HFFc6 (cell line): ENCODE measurements around the gene KRT73. TPM values are rescaled to one million over a fixed set of nuclear protein-coding genes. Genes with fewer than 3 reads are reported as not detected.
"Not testable (repeated sequence)": the region's sequence is repeated elsewhere in the genome, so short reads cannot be mapped to it uniquely, and the experiment has no call there.

ENCODE experiments used
- DNase-seq: peaks from one replicate; pipeline ENCODE4 v3.0.0-alpha.2; 2018
- H3K27ac Mint-ChIP-seq: 2 replicates; pipeline ENCODE4 v1.8.0; 2020; ENCODE audit warnings: mild to moderate bottlenecking, mixed read lengths
- H3K27me3 Mint-ChIP-seq: 2 replicates; pipeline ENCODE4 v1.8.0; 2021; ENCODE audit warnings: mild to moderate bottlenecking, moderate library complexity, mixed read lengths; ENCODE audit not compliant: insufficient read depth
- H3K36me3 Mint-ChIP-seq: 2 replicates; pipeline ENCODE4 v1.8.0; 2021; ENCODE audit warnings: low read depth, mixed read lengths
- H3K4me1 Mint-ChIP-seq: 2 replicates; pipeline ENCODE4 v1.8.0; 2020; ENCODE audit warnings: low read depth, mixed read lengths
- H3K4me3 Mint-ChIP-seq: 2 replicates; pipeline ENCODE4 v1.8.0; 2020; ENCODE audit warnings: mild to moderate bottlenecking, moderate library complexity, mixed read lengths
- H3K9me3 Mint-ChIP-seq: 2 replicates; pipeline ENCODE4 v1.8.0; 2020; ENCODE audit warnings: mild to moderate bottlenecking, mixed read lengths
- CTCF ChIP-seq: fragments of 200-600 bp; sonication (generic); IDR thresholded peaks from 2 replicates; pipeline ENCODE4 v1.5.0; 2021; ENCODE audit warnings: antibody characterized with exemption, mild to moderate bottlenecking
- total RNA-seq, 6 experiments: library from RNA; stranded (reverse); fragmentation: NEBNext Ultra II Directional; extraction: Animal tissue kit (Norgen Biotek cat#: 25700); gene quantifications; 2 replicates in 1 of 6; 3 replicates in 5 of 6; pipeline ENCODE4 v1.2.3, GENCODE V29; 2021

The KRT73 gene
- total RNA-seq, 6 experiments from 2014 or later: not detected

- no peak for DNase-seq
- Mint-ChIP-seq H3K4me1 (no peaks in the 10 kb centered on the region), H3K36me3 (no peaks in the 10 kb centered on the region), H3K27ac (no peak overlapping the region), H3K9me3 (no peaks in the 10 kb centered on the region), H3K4me3 (no peak overlapping the region), H3K27me3 (peaks cover 43% of the 10 kb centered on the region)
- TF ChIP-seq CTCF: no peak
Measured at GRCh38 chr12:52600475-52600874, 17.9 kb downstream of the KRT73 start.

DNA sequence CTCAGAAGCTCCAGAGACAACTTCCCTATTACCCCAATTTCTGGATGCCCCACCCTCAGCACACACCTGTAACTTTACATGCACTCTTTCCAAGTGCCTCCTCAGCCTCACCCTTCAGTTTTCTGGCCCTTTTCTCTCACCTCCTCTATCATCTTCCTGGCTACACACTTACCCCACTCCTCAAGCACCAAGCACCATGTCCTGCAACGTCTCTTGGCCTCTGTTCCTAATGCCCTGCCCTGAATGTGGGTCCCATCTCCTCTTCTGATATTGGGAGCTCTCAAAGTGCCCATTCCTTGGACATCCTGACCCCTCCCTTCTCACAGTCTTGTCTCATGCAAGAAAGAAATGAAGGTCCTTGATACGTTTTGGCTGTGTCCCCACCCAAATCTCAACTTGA lies 18.3 kb downstream of the KRT73 start:
- H3K4me1 Mint-ChIP-seq: no peaks in the 10 kb centered on the region
- no peak overlapping the region for H3K27ac Mint-ChIP-seq
- peaks cover 43% of the 10 kb centered on the region for H3K27me3 Mint-ChIP-seq
- no peak for DNase-seq
- no peaks in the 10 kb centered on the region for H3K36me3 Mint-ChIP-seq
- H3K9me3 Mint-ChIP-seq: no peaks in the 10 kb centered on the region
- no peak for TF ChIP-seq CTCF
- H3K4me3 Mint-ChIP-seq: no peak overlapping the region

DNA sequence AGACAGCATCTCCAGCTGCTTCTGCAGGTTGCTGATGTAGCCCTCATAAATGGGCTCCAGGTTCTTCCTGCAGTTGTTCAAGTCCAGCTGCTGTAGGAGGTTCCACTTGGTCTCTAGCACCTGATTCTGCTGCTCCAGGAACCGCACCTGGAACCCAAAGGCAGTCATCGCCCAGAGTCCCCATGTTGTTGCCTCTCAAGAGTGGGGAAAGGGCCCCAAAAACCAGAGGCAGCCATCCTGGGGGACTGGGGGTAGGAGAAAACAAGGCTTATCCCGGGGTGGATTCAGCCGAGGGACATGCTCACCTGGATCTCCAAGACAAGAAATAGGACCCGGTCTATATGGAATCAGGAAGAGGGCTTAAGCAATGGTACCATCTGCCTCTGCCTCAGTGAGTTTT lies 19.4 kb downstream of the KRT73 start:
- peaks cover 43% of the 10 kb centered on the region for H3K27me3 Mint-ChIP-seq
- no peaks in the 10 kb centered on the region for H3K36me3 Mint-ChIP-seq
- no peak overlapping the region for H3K27ac Mint-ChIP-seq
- H3K4me3 Mint-ChIP-seq: no peak overlapping the region
- H3K9me3 Mint-ChIP-seq: no peaks in the 10 kb centered on the region
- H3K4me1 Mint-ChIP-seq: no peaks in the 10 kb centered on the region
- no peak for TF ChIP-seq CTCF
- no peak for DNase-seq

- H3K4me1 Mint-ChIP-seq, H3K4me3 Mint-ChIP-seq, H3K36me3 Mint-ChIP-seq, H3K27ac Mint-ChIP-seq, H3K9me3 Mint-ChIP-seq, DNase-seq: not testable (repeated sequence)
- H3K27me3 Mint-ChIP-seq: peaks cover 41% of the 10 kb centered on the region
Measured at GRCh38 chr12:52594237-52594636, 24.1 kb downstream of the KRT73 start.

- H3K4me1 Mint-ChIP-seq: no peaks in the 10 kb centered on the region
- no peak for TF ChIP-seq CTCF
Measured at GRCh38 chr12:52591521-52591920, 26.8 kb downstream of the KRT73 start.

DNA sequence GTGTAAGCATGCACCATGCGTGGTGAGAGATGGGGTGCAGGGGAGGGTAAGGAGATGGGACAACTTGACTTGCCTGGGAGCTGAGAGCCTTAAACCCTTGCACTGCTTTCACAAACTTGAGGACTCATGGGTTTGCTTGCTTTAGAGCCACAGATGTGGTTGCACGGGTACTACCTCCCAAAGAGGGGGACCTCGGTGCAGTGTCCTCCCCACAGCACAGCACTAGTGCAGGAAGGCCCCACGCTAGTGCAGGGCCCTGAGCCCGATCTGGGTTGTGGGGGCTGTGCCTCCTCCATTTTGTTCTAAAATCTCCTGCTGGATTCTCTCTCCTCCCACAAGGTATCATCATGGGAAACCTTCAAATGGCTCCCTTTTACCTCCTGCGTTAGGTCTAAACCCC lies 28.3 kb downstream of the KRT73 start:
- no peak for DNase-seq
- no peak overlapping the region for H3K27ac Mint-ChIP-seq
- no peaks in the 10 kb centered on the region for H3K9me3 Mint-ChIP-seq
- H3K36me3 Mint-ChIP-seq: no peaks in the 10 kb centered on the region
- no peaks in the 10 kb centered on the region for H3K4me1 Mint-ChIP-seq
- peaks cover 34% of the 10 kb centered on the region for H3K27me3 Mint-ChIP-seq
- H3K4me3 Mint-ChIP-seq: no peak overlapping the region
- no peak for TF ChIP-seq CTCF

More at GRCh38 chr12:52591521-52591920, 26.8 kb downstream of the KRT73 start:
- Mint-ChIP-seq H3K27me3 (peaks cover 30% of the 10 kb centered on the region), H3K9me3 (no peaks in the 10 kb centered on the region), H3K36me3 (no peaks in the 10 kb centered on the region), H3K4me3 (no peak overlapping the region), H3K27ac (no peak overlapping the region)
- no peak for DNase-seq
